HepG2 (cell line): ENCODE results near the gene PEF1. TPM values are rescaled to one million over a fixed set of nuclear protein-coding genes. Genes with fewer than 3 reads are reported as not detected.

Experiments
- ATAC-seq: fragments of 200-7000 bp; cut with Tn5 transposase; 3 replicates; pipeline ENCODE4 v1.9.1; 2020; ENCODE audit warnings: mild to moderate bottlenecking, moderate library complexity
- BruUV-seq: library from RNA; stranded (reverse); fragments of 400-500 nt; replicated peaks from 2 replicates; lab custom pipeline; 2021; lab: Mats Ljungman, UMichigan
- CTCF ChIA-PET: fragments of 300-600 bp; formaldehyde crosslinking; extraction: SDS; loops from one replicate; lab custom pipeline; 2021; ENCODE audit warnings: low total read pairs, inconsistent platforms, low intra/inter-chr PET ratio; lab: Yijun Ruan, JAX
- POLR2A ChIA-PET: fragments of 350-600 bp; sonication (Branson Sonifier 250); formaldehyde crosslinking; loops from one replicate; lab custom pipeline; 2020; ENCODE audit warnings: antibody characterized with exemption, inconsistent platforms; lab: Yijun Ruan, JAX
- DNase-seq: peaks from one replicate; pipeline ENCODE4 v3.0.0-alpha.2; 2015; ENCODE audit warnings: low spot score
- FAIRE-seq: peaks from 3 replicates; lab custom pipeline; 2011; peaks lifted over from hg19 to GRCh38; lab: Jason Lieb, UNC
- H2AFZ ChIP-seq: one replicate; pipeline ENCODE4 v1.6.1; 2011; ENCODE audit warnings: low read length, inconsistent platforms
- H3K27ac ChIP-seq: fragments of 300-600 bp; 3 replicates; pipeline ENCODE4 v1.8.0; 2011; ENCODE audit warnings: mixed run types, mild to moderate bottlenecking, mixed read lengths, low read length, inconsistent platforms; ENCODE audit not compliant: insufficient read depth; ENCODE audit errors: extremely low read length
- H3K27me3 ChIP-seq, 2 experiments: fragments of 200-600 bp in 1 of 2; 2 replicates in 1 of 2; 3 replicates in 1 of 2; pipeline versions ENCODE4 v1.6.0 to v1.8.0; 2011; ENCODE audit warnings: low read length in 2 of 2, mild to moderate bottlenecking in 2 of 2, moderate library complexity in 2 of 2, inconsistent platforms in 1 of 2; ENCODE audit not compliant: insufficient read depth in 2 of 2, control insufficient read depth in 1 of 2
- H3K36me3 ChIP-seq, 2 experiments: fragments of 200-600 bp in 1 of 2; replicated peaks in 1 of 2; 2 replicates in 1 of 2; 3 replicates in 1 of 2; pipeline versions ENCODE4 v1.5.1 to v1.8.0; 2011; ENCODE audit warnings: low read length in 2 of 2, inconsistent platforms in 1 of 2; ENCODE audit not compliant: insufficient read depth in 2 of 2, control insufficient read depth in 1 of 2
- H3K4me1 ChIP-seq: 2 replicates; pipeline ENCODE4 v1.5.1; 2012; ENCODE audit warnings: low read length, inconsistent platforms; ENCODE audit not compliant: insufficient read depth
- H3K4me2 ChIP-seq: 2 replicates; pipeline ENCODE4 v1.6.0; 2011; ENCODE audit warnings: low read depth, low read length, inconsistent platforms
- H3K4me3 ChIP-seq, 3 experiments: fragments of 200-600 bp in 1 of 3; sonication (generic), shearing (Covaris generic) in 1 of 3; replicated peaks in 1 of 3; 2 replicates each; pipeline ENCODE4 v1.5.1; 2011 to 2016; ENCODE audit warnings: low read length in 3 of 3, inconsistent platforms in 2 of 3, low read depth in 2 of 3, mild to moderate bottlenecking in 2 of 3, control low read depth in 1 of 3, mixed read lengths in 1 of 3; ENCODE audit not compliant: insufficient read depth in 1 of 3
- H3K79me2 ChIP-seq: one replicate; pipeline ENCODE4 v1.6.1; 2011; ENCODE audit warnings: low read length, inconsistent platforms; ENCODE audit not compliant: insufficient read depth
- H3K9ac ChIP-seq: 2 replicates; pipeline ENCODE4 v1.6.0; 2011; ENCODE audit warnings: mild to moderate bottlenecking, low read depth, low read length, inconsistent platforms; ENCODE audit not compliant: insufficient read depth
- H3K9me3 ChIP-seq: 2 replicates; pipeline ENCODE4 v1.5.1; 2012; ENCODE audit warnings: mild to moderate bottlenecking, low read length
- H4K20me1 ChIP-seq: 2 replicates; pipeline ENCODE4 v1.6.0; 2011; ENCODE audit warnings: inconsistent platforms, mild to moderate bottlenecking, low read length, moderate library complexity; ENCODE audit not compliant: insufficient read depth
- ARNTL ChIP-seq: sonication (generic); formaldehyde crosslinking; IDR thresholded peaks from 2 replicates; pipeline ENCODE4 v1.4.0; 2020; ENCODE audit warnings: mild to moderate bottlenecking, missing genetic modification reagents
- KLF11 ChIP-seq: IDR thresholded peaks from 2 replicates; pipeline ENCODE4 v1.6.1; 2016; ENCODE audit warnings: missing compliant biosample characterization
- MAZ ChIP-seq, 2 experiments: sonication (generic) in 1 of 2; formaldehyde crosslinking in 1 of 2; IDR thresholded peaks; 2 replicates each; pipeline versions ENCODE4 v1.5.0 to v1.6.1; 2012 to 2020; ENCODE audit warnings: low read depth in 2 of 2, mild to moderate bottlenecking in 2 of 2, borderline replicate concordance in 1 of 2, improper control_type of control experiment in 1 of 2, low read length in 1 of 2, missing genetic modification reagents in 1 of 2, moderate library complexity in 1 of 2
- MYC ChIP-seq: sonication (generic); formaldehyde crosslinking; IDR thresholded peaks from 2 replicates; pipeline ENCODE4 v1.9.0; 2021; ENCODE audit warnings: missing genetic modification reagents, borderline replicate concordance
- NFIC ChIP-seq: IDR thresholded peaks from 2 replicates; pipeline ENCODE4 v1.6.1; 2012; ENCODE audit warnings: mild to moderate bottlenecking, low read length, inconsistent platforms
- PHF5A ChIP-seq: IDR thresholded peaks from one replicate; pipeline ENCODE4 v1.6.1; 2018; ENCODE audit warnings: low read depth, missing genetic modification reagents; ENCODE audit not compliant: unreplicated experiment
- ZNF382 ChIP-seq: sonication (generic); formaldehyde crosslinking; IDR thresholded peaks from 2 replicates; pipeline ENCODE4 v1.5.0; 2020; ENCODE audit warnings: missing genetic modification reagents, mild to moderate bottlenecking, borderline replicate concordance
- ZNF749 ChIP-seq: sonication (generic); formaldehyde crosslinking; IDR thresholded peaks from 2 replicates; pipeline ENCODE4 v1.8.0; 2022; ENCODE audit warnings: mild to moderate bottlenecking, missing genetic modification reagents, moderate library complexity, borderline replicate concordance
- WGBS: methylation state at CpG from one replicate; pipeline ENCODE4 v1.1.6; 2017; ENCODE audit warnings: low lambda C conversion rate; 5-methylcytosine and 5-hydroxymethylcytosine counted together
- in situ Hi-C: cut with HindIII; loops from 2 replicates; pipeline ENCODE4 v1.10.0; 2017; ENCODE audit warnings: low pct_unique_long_range_greater_than_20kb; ENCODE audit not compliant: extremely low pct_ligation_motif_present
- intact Hi-C: fragments of 100-400 bp; cut with micrococcal nuclease; formaldehyde crosslinking; loops from one replicate; pipeline ENCODE4 v1.10.0; 2022; ENCODE audit not compliant: unreplicated experiment
- polyA plus RNA-seq, 8 experiments: library from polyadenylated mRNA; depleted of rRNA in 3 of 8; stranded (reverse) in 7 of 8; unstranded in 1 of 8; fragments of >200 nt; fragmentation: Illumina TruSeq in 4 of 8; extraction: Trizol in 4 of 8; gene quantifications; 2 replicates each; pipeline versions ENCODE4 v1.2.1 to v1.2.3, GENCODE V29; 2011 to 2016; ENCODE audit warnings: low read depth in 4 of 8, missing spikeins in 1 of 8, mixed read lengths in 1 of 8; ENCODE audit not compliant: insufficient read depth in 1 of 8
- total RNA-seq, 5 experiments: library from RNA; depleted of rRNA; stranded (reverse); fragments of >200 nt; fragmentation: Illumina TruSeq; extraction: Trizol; gene quantifications; 2 replicates each; pipeline ENCODE4 v1.2.3, GENCODE V29; 2016; ENCODE audit warnings: low read depth in 1 of 5
- TF ChIP-seq, protein P1 (sequence below): sonication (generic); formaldehyde crosslinking; IDR thresholded peaks from 2 replicates; pipeline ENCODE4 v1.4.0; 2020; ENCODE audit warnings: mild to moderate bottlenecking, low read depth, missing genetic modification reagents
- TF ChIP-seq, protein P2 (sequence below): sonication (generic); formaldehyde crosslinking; IDR thresholded peaks from 2 replicates; pipeline ENCODE4 v1.5.0; 2020; ENCODE audit warnings: mild to moderate bottlenecking, missing genetic modification reagents, moderate library complexity
- TF ChIP-seq, protein P3 (sequence below): sonication (generic); formaldehyde crosslinking; IDR thresholded peaks from 2 replicates; pipeline ENCODE4 v1.5.0; 2020; ENCODE audit warnings: missing genetic modification reagents
- TF ChIP-seq, protein P4 (sequence below): sonication (generic); formaldehyde crosslinking; IDR thresholded peaks from 2 replicates; pipeline ENCODE4 v1.8.1; 2023; ENCODE audit warnings: mild to moderate bottlenecking, inconsistent platforms, moderate library complexity, missing genetic modification reagents, borderline replicate concordance
- TF ChIP-seq, protein P5 (sequence below): sonication (generic); formaldehyde crosslinking; IDR thresholded peaks from 2 replicates; pipeline ENCODE4 v1.4.0; 2020; ENCODE audit warnings: missing genetic modification reagents

Gene PEF1
- total and polyA plus RNA-seq, 2 of the 13 experiments (the other 11 are each of a cell fraction or from before 2014, with no cell fraction given): 57.1 to 57.8 TPM

DNA sequence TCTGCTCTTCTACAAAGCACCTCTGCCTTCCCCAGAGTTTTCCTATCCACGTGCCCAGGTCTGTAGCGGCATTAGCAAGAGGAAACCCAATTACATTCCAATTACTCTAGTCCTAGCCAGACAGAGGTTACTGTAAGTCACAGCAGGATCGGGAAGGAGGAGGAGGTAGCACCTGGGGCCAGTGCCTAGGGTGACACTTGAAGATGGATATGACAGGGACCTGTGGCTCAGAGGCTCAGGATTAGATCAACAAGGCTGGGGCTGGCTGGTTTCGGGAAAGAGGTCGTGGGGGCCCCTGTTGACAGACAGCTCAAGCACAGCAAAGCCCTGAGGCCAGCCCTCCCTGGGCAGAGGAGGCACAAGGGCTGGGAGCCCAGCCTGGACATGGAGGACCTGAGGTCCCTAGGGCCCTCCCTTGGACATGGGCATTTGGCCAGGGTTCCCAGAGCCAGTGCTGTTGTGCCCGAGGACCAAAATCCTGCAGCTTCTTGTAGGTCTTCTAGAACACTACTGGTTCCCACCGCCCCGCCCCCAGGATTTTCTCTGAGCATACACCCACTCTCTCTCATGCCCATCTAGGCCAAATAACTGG lies 30.2 kb downstream of the PEF1 start:
- no peaks in the 10 kb centered on the region for H3K9me3 ChIP-seq
- no peaks in the 10 kb centered on the region for H4K20me1 ChIP-seq
- DNase-seq (no peak), ATAC-seq (no peak), FAIRE-seq (no peak)
- intact Hi-C loops (no loop called here), in situ Hi-C loops (no loop called here)
- CTCF ChIA-PET: no interaction called here
- H2AFZ ChIP-seq: no peak overlapping the region
- no peaks in the 10 kb centered on the region for H3K36me3 ChIP-seq
- no TSS peak for BruUV-seq
- H3K9ac ChIP-seq: no peak overlapping the region
- H3K4me1 ChIP-seq: peaks cover 9% of the 10 kb centered on the region; the same call in 1 of the 2 replicates
- H3K27me3 ChIP-seq: peaks cover 7 to 45% of the 10 kb centered on the region in 2 experiments
- H3K79me2 ChIP-seq: no peaks in the 10 kb centered on the region
- POLR2A ChIA-PET: no interaction called here
- 38% methylated on average over 6 of the region's 8 CpGs for WGBS
- H3K4me3 ChIP-seq: no peak overlapping the region
- TF ChIP-seq, protein P1, sequence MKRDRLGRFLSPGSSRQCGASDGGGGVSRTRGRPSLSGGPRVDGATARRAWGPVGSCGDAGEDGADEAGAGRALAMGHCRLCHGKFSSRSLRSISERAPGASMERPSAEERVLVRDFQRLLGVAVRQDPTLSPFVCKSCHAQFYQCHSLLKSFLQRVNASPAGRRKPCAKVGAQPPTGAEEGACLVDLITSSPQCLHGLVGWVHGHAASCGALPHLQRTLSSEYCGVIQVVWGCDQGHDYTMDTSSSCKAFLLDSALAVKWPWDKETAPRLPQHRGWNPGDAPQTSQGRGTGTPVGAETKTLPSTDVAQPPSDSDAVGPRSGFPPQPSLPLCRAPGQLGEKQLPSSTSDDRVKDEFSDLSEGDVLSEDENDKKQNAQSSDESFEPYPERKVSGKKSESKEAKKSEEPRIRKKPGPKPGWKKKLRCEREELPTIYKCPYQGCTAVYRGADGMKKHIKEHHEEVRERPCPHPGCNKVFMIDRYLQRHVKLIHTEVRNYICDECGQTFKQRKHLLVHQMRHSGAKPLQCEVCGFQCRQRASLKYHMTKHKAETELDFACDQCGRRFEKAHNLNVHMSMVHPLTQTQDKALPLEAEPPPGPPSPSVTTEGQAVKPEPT (CRISPR knock-in tag): no peak
- TF ChIP-seq KLF11 (CRISPR knock-in tag) (no peak), MYC (CRISPR knock-in tag) (no peak), ZNF382 (no peak), ZNF749 (no peak), ARNTL (CRISPR knock-in tag) (no peak), PHF5A (CRISPR knock-in tag) (no peak), MAZ (IDR thresholded peaks at IDR 0.05; ENCODE audit: borderline replicate concordance, low read depth, low read length) (no peak), MAZ (CRISPR knock-in tag; IDR thresholded peaks at IDR 0.05; ENCODE audit: low read depth) (no peak), NFIC (no peak)
- TF ChIP-seq, protein P2, sequence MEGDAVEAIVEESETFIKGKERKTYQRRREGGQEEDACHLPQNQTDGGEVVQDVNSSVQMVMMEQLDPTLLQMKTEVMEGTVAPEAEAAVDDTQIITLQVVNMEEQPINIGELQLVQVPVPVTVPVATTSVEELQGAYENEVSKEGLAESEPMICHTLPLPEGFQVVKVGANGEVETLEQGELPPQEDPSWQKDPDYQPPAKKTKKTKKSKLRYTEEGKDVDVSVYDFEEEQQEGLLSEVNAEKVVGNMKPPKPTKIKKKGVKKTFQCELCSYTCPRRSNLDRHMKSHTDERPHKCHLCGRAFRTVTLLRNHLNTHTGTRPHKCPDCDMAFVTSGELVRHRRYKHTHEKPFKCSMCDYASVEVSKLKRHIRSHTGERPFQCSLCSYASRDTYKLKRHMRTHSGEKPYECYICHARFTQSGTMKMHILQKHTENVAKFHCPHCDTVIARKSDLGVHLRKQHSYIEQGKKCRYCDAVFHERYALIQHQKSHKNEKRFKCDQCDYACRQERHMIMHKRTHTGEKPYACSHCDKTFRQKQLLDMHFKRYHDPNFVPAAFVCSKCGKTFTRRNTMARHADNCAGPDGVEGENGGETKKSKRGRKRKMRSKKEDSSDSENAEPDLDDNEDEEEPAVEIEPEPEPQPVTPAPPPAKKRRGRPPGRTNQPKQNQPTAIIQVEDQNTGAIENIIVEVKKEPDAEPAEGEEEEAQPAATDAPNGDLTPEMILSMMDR (CRISPR knock-in tag): no peak
- TF ChIP-seq, protein P3, sequence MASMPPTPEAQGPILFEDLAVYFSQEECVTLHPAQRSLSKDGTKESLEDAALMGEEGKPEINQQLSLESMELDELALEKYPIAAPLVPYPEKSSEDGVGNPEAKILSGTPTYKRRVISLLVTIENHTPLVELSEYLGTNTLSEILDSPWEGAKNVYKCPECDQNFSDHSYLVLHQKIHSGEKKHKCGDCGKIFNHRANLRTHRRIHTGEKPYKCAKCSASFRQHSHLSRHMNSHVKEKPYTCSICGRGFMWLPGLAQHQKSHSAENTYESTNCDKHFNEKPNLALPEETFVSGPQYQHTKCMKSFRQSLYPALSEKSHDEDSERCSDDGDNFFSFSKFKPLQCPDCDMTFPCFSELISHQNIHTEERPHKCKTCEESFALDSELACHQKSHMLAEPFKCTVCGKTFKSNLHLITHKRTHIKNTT (CRISPR knock-in tag): no peak
- TF ChIP-seq, protein P4, sequence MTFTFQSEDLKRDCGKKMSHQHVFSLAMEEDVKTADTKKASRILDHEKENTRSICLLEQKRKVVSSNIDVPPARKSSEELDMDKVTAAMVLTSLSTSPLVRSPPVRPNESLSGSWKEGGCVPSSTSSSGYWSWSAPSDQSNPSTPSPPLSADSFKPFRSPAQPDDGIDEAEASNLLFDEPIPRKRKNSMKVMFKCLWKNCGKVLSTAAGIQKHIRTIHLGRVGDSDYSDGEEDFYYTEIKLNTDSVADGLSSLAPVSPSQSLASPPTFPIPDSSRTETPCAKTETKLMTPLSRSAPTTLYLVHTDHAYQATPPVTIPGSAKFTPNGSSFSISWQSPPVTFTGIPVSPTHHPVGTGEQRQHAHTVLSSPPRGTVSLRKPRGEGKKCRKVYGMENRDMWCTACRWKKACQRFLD: no peak
- TF ChIP-seq, protein P5, sequence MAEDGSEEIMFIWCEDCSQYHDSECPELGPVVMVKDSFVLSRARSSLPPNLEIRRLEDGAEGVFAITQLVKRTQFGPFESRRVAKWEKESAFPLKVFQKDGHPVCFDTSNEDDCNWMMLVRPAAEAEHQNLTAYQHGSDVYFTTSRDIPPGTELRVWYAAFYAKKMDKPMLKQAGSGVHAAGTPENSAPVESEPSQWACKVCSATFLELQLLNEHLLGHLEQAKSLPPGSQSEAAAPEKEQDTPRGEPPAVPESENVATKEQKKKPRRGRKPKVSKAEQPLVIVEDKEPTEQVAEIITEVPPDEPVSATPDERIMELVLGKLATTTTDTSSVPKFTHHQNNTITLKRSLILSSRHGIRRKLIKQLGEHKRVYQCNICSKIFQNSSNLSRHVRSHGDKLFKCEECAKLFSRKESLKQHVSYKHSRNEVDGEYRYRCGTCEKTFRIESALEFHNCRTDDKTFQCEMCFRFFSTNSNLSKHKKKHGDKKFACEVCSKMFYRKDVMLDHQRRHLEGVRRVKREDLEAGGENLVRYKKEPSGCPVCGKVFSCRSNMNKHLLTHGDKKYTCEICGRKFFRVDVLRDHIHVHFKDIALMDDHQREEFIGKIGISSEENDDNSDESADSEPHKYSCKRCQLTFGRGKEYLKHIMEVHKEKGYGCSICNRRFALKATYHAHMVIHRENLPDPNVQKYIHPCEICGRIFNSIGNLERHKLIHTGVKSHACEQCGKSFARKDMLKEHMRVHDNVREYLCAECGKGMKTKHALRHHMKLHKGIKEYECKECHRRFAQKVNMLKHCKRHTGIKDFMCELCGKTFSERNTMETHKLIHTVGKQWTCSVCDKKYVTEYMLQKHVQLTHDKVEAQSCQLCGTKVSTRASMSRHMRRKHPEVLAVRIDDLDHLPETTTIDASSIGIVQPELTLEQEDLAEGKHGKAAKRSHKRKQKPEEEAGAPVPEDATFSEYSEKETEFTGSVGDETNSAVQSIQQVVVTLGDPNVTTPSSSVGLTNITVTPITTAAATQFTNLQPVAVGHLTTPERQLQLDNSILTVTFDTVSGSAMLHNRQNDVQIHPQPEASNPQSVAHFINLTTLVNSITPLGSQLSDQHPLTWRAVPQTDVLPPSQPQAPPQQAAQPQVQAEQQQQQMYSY: no peak
- H3K4me2 ChIP-seq: 0 out of 2 replicates have a peak overlapping the region, but pooled peaks have one; percentile 5
- H3K27ac ChIP-seq: no peak overlapping the region
